Activated T-helper 2 cell treated with anti-CD3 and anti-CD28 coated beads, Interferon-gamma antibody, Interleukin-2, Interleukin-4, amounts not matched to agents 10 μg/mL and 5 μg/mL and 100 μg/mL, durations not matched to agents 14 hours and 24 hours and 36 hours (primary cell): ENCODE data around the gene SLC16A3. TPM values are rescaled to one million over a fixed set of nuclear protein-coding genes. Genes with fewer than 3 reads are reported as not detected.

Experiments used
- DNase-seq: peaks from one replicate; pipeline ENCODE4 v3.0.0; 2021; ENCODE audit warnings: low spot score
- H3K27ac Mint-ChIP-seq: one replicate; pipeline ENCODE4 v1.8.0; 2021; ENCODE audit warnings: mixed read lengths
- H3K27me3 Mint-ChIP-seq: one replicate; pipeline ENCODE4 v1.8.0; 2021; ENCODE audit warnings: low read depth, mixed read lengths
- H3K36me3 Mint-ChIP-seq: one replicate; pipeline ENCODE4 v1.8.0; 2021; ENCODE audit warnings: low read depth, mixed read lengths
- H3K4me1 Mint-ChIP-seq: one replicate; pipeline ENCODE4 v1.8.0; 2021; ENCODE audit warnings: low read depth, mixed read lengths
- H3K4me3 Mint-ChIP-seq: one replicate; pipeline ENCODE4 v1.8.0; 2021; ENCODE audit warnings: low read depth, mild to moderate bottlenecking, moderate library complexity, mixed read lengths
- H3K9me3 Mint-ChIP-seq: one replicate; pipeline ENCODE4 v1.8.0; 2021; ENCODE audit warnings: mixed read lengths
- intact Hi-C: fragments of 100-400 bp; cut with micrococcal nuclease; formaldehyde crosslinking; loops from one replicate; pipeline ENCODE4 v1.15.1; 2023
- total RNA-seq: library from RNA; stranded (reverse); gene quantifications from 2 replicates; pipeline ENCODE4 v1.2.3, GENCODE V29; 2022

Gene SLC16A3
- total RNA-seq, 1 donor from 2014 or later = 187 TPM

- no peaks in the 10 kb centered on the region for H3K9me3 Mint-ChIP-seq
- no peak overlapping the region for H3K4me3 Mint-ChIP-seq
- no peak overlapping the region for H3K27ac Mint-ChIP-seq
Measured at GRCh38 chr17:82277851-82278250, 49.0 kb downstream of the SLC16A3 start.

DNA sequence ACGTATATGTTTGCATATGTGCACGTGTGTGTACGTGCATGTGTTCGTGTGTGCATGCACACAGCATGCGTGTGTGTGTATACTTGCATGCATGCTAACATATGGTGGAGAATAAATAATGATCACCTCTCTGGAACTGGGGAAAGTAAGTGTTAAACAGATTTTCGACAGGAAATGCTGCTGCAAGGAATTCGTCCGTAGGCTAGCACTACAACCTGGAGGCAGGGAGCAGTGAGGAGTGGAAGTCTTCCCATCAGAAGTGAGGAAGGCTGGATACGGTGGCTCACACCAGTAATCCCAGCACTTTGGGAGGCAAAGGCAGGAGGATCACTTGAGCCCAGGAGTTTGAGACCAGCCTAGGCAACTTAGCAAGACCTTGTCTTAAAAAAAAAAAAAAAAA, 49.5 kb downstream of the SLC16A3 start:
- H3K9me3 Mint-ChIP-seq = no peaks in the 10 kb centered on the region
- no peak for DNase-seq
- no peaks in the 10 kb centered on the region for H3K27me3 Mint-ChIP-seq
- H3K4me1 Mint-ChIP-seq = peaks cover 13% of the 10 kb centered on the region
- intact Hi-C loops = no loop called here
- H3K27ac Mint-ChIP-seq = no peak overlapping the region
- no peak overlapping the region for H3K4me3 Mint-ChIP-seq
- H3K36me3 Mint-ChIP-seq = no peaks in the 10 kb centered on the region

More at GRCh38 chr17:82277851-82278250, 49.0 kb downstream of the SLC16A3 start:
- DNase-seq = no peak
- Mint-ChIP-seq H3K36me3 (no peaks in the 10 kb centered on the region), H3K27me3 (no peaks in the 10 kb centered on the region), H3K4me1 (peaks cover 12% of the 10 kb centered on the region)
- intact Hi-C loops = no loop called here

DNA sequence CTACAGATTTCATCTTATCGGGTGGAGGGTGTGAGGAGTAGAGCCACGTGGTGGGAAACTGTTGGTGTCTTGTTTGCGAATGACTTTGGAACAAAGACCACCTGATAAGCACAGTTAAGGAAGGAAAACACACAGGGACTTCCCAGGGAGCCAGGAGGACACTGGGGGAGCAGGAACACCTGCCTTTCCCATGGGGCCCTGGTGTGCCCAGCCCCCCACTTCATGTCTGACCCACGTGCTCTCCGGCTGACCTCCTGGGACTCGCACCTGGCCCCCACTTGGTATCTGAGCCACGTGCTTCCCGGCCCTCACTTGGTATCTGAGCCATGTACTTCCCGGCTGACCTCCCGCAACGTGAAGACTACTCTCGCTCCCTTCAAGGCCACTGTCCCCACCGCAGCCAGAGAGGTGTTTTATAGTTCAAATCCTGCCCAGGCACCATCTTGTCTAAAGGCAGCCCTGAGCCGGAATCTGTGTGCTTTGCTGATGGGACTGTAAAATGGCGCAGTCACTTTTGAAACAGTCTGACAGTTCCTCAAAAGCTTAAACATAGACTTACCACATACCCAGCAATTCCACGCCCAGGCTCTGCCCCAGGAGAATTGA, 50.0 kb downstream of the SLC16A3 start:
- Mint-ChIP-seq H3K27ac (no peak overlapping the region), H3K36me3 (no peaks in the 10 kb centered on the region), H3K9me3 (no peaks in the 10 kb centered on the region), H3K4me3 (no peak overlapping the region), H3K4me1 (peaks cover 18% of the 10 kb centered on the region), H3K27me3 (no peaks in the 10 kb centered on the region)
- DNase-seq = no peak
- intact Hi-C loops = no loop called here

DNA sequence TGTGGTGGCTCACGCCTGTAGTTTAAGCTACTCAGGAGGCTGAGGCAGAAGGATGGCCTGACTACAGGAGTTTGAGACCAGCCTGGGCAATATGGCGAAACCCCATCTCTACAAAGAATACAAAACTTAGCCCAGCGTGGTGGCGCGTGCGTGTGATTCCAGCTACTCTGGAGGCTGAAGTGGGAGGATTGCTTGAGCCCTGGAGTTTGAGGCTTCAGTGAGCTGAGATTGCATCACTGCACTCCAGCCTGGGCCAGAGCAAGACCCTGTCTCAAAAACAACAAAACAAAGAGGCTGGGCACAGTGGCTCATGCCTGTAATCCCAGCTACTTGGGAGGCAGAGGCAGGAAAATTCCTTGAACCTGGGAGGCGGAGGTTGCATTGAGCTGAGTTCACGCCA, 51.7 kb downstream of the SLC16A3 start:
- H3K4me3 Mint-ChIP-seq = no peak overlapping the region
- no peak overlapping the region for H3K27ac Mint-ChIP-seq
- intact Hi-C loops = no loop called here
- no peaks in the 10 kb centered on the region for H3K36me3 Mint-ChIP-seq
- no peak for DNase-seq
- no peaks in the 10 kb centered on the region for H3K9me3 Mint-ChIP-seq
- peaks cover 14% of the 10 kb centered on the region for H3K4me1 Mint-ChIP-seq
- peaks cover 5% of the 10 kb centered on the region for H3K27me3 Mint-ChIP-seq

DNA sequence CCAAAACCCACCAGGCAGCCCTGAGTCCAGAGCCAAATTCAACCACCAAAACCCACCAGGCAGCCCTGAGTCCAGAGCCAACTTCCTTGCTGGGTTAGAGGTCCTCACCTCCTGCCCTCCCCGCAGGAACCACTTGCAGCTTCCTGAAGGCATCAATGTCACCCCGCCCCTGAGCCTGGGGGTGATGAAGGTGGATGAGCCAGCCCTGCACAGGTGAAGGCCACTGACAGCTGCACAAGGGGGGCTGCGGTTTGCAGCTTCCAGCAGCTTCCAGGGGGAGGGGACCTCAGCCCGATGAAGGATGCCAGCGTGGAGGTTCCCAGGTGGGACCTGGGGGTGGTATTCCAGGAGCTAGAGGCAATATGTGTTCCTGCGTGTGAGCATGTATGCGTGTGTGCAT, 52.2 kb downstream of the SLC16A3 start:
- H3K36me3 Mint-ChIP-seq = no peaks in the 10 kb centered on the region
- no peak overlapping the region for H3K4me3 Mint-ChIP-seq
- intact Hi-C loops = no loop called here
- no peak overlapping the region for H3K27ac Mint-ChIP-seq
- peaks cover 14% of the 10 kb centered on the region for H3K4me1 Mint-ChIP-seq
- no peak for DNase-seq
- H3K9me3 Mint-ChIP-seq = no peaks in the 10 kb centered on the region
- H3K27me3 Mint-ChIP-seq = peaks cover 5% of the 10 kb centered on the region

- no peak for DNase-seq
- no peak overlapping the region for H3K27ac Mint-ChIP-seq
- peaks cover 14% of the 10 kb centered on the region for H3K4me1 Mint-ChIP-seq
- H3K36me3 Mint-ChIP-seq = no peaks in the 10 kb centered on the region
- intact Hi-C loops = no loop called here
- H3K27me3 Mint-ChIP-seq = peaks cover 5% of the 10 kb centered on the region
- H3K4me3 Mint-ChIP-seq = no peak overlapping the region
- H3K9me3 Mint-ChIP-seq = no peaks in the 10 kb centered on the region
Measured at GRCh38 chr17:82281502-82282238, 52.8 kb downstream of the SLC16A3 start.

DNA sequence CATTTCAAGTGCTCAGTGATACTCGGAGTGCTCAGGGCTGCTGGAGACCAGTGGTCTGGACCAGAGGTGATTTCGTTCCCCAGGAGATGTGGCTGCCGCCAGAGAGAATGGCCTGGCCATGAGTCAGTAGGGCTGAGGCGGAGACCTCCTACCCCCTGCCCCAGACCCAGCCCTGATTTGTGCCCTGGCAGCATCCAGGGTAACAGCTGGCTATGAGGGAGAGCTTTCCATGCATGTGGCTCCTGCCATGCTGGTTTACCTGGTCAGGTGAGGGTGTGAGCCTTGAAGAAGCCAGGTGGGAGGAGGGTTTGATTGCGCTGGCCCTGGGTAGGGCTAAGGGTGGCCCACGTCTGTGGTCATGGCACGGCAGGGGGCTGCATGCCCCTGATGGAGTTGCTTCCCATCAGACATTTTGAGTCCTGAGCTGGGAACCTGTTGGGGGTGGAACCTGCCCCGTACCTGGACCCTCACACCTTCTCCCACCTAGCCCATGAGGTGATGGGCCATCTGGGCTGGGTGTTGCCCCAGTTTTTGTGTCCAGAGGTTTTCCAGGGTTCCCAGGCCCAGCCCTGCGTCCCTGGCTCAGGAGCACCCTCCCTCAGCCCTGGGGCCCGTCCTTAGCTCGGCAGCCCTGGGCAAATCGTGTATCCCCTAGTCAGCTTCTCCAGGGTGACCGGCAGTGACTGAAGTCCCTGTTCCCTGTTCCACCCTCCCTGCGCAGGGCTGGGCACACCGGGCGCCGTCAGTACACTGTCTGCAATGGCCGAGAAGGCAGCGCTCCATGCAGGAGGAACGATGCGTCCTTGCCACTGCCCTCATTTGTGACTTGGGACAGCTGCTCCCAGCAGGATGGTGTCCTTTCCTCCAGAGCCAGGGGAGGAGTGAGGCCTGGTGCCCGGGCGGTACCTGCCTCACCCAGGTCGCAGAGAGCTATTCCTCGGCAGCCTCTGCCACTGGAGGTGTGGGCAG, 53.7 kb downstream of the SLC16A3 start:
- H3K4me1 Mint-ChIP-seq = peaks cover 18% of the 10 kb centered on the region
- no peak overlapping the region for H3K27ac Mint-ChIP-seq
- H3K27me3 Mint-ChIP-seq = peaks cover 5% of the 10 kb centered on the region
- H3K36me3 Mint-ChIP-seq = no peaks in the 10 kb centered on the region
- intact Hi-C loops = no loop called here
- DNase-seq = no peak
- H3K4me3 Mint-ChIP-seq = no peak overlapping the region
- no peaks in the 10 kb centered on the region for H3K9me3 Mint-ChIP-seq

GRCh38 chr17:82283208-82283749, 54.4 kb downstream of the SLC16A3 start:
- Mint-ChIP-seq H3K27ac (peak overlapping the region; percentile 19), H3K36me3 (no peaks in the 10 kb centered on the region), H3K27me3 (peaks cover 5% of the 10 kb centered on the region), H3K9me3 (no peaks in the 10 kb centered on the region), H3K4me1 (peaks cover 22% of the 10 kb centered on the region), H3K4me3 (no peak overlapping the region)
- DNase-seq = no peak
- intact Hi-C loops = no loop called here

GRCh38 chr17:82285141-82285540, 56.3 kb downstream of the SLC16A3 start:
- no peaks in the 10 kb centered on the region for H3K36me3 Mint-ChIP-seq
- peaks cover 5% of the 10 kb centered on the region for H3K27me3 Mint-ChIP-seq
- intact Hi-C loops = no loop called here
- peaks cover 25% of the 10 kb centered on the region for H3K4me1 Mint-ChIP-seq
- H3K27ac Mint-ChIP-seq = no peak overlapping the region
- H3K4me3 Mint-ChIP-seq = no peak overlapping the region
- H3K9me3 Mint-ChIP-seq = no peaks in the 10 kb centered on the region
- no peak for DNase-seq

GRCh38 chr17:82287013-82287867, 58.4 kb downstream of the SLC16A3 start:
- H3K27me3 Mint-ChIP-seq = peaks cover 5% of the 10 kb centered on the region
- DNase-seq = no peak
- no peak overlapping the region for H3K4me3 Mint-ChIP-seq
- peaks cover 25% of the 10 kb centered on the region for H3K4me1 Mint-ChIP-seq
- no peaks in the 10 kb centered on the region for H3K9me3 Mint-ChIP-seq
- H3K36me3 Mint-ChIP-seq = peaks cover 3% of the 10 kb centered on the region
- intact Hi-C loops = no loop called here
- H3K27ac Mint-ChIP-seq = no peak overlapping the region

- peaks cover 3% of the 10 kb centered on the region for H3K36me3 Mint-ChIP-seq
- intact Hi-C loops = no loop called here
- peaks cover 25% of the 10 kb centered on the region for H3K4me1 Mint-ChIP-seq
- no peak overlapping the region for H3K4me3 Mint-ChIP-seq
- H3K9me3 Mint-ChIP-seq = no peaks in the 10 kb centered on the region
- DNase-seq = no peak
- H3K27me3 Mint-ChIP-seq = peaks cover 5% of the 10 kb centered on the region
- no peak overlapping the region for H3K27ac Mint-ChIP-seq
Measured at GRCh38 chr17:82287868-82288801, 59.3 kb downstream of the SLC16A3 start.
